Activated CD4-positive, alpha-beta T cell treated with anti-CD3 and anti-CD28 coated beads, Interleukin-2, amount 10 ng/mL, durations not matched to agents 24 days and 14 days (primary cell): ENCODE data around the gene PFN4. TPM values are rescaled to one million over a fixed set of nuclear protein-coding genes. Genes with fewer than 3 reads are reported as not detected.
"Not testable (repeated sequence)": the region's sequence is repeated elsewhere in the genome, so short reads cannot be mapped to it uniquely, and the experiment has no call there.

Experiments used
- DNase-seq: peaks from one replicate; pipeline ENCODE4 v3.0.0; 2022
- H3K27ac Mint-ChIP-seq: one replicate; pipeline ENCODE4 v1.8.0; 2022; ENCODE audit warnings: mild to moderate bottlenecking, mixed read lengths
- H3K27me3 Mint-ChIP-seq: one replicate; pipeline ENCODE4 v1.8.0; 2022; ENCODE audit warnings: mixed read lengths
- H3K36me3 Mint-ChIP-seq: one replicate; pipeline ENCODE4 v1.8.0; 2022; ENCODE audit warnings: low read depth, mild to moderate bottlenecking, mixed read lengths
- H3K4me1 Mint-ChIP-seq: one replicate; pipeline ENCODE4 v1.8.0; 2021; ENCODE audit warnings: mixed read lengths
- H3K4me3 Mint-ChIP-seq: one replicate; pipeline ENCODE4 v1.8.0; 2022; ENCODE audit warnings: mild to moderate bottlenecking, moderate library complexity, mixed read lengths
- H3K9me3 Mint-ChIP-seq: one replicate; pipeline ENCODE4 v1.8.0; 2021; ENCODE audit warnings: mixed read lengths
- intact Hi-C: fragments of 100-400 bp; cut with micrococcal nuclease; formaldehyde crosslinking; loops from one replicate; pipeline ENCODE4 v1.15.1; 2023
- total RNA-seq: library from RNA; stranded (reverse); gene quantifications from 2 replicates; pipeline ENCODE4 v1.2.3, GENCODE V29; 2022

Gene PFN4
- total RNA-seq, 1 donor from 2014 or later = 0.47 TPM

- intact Hi-C loops = no loop called here
- H3K36me3 Mint-ChIP-seq = no peaks in the 10 kb centered on the region
- DNase-seq = no peak
- peaks cover 18% of the 10 kb centered on the region for H3K4me1 Mint-ChIP-seq
- no peaks in the 10 kb centered on the region for H3K9me3 Mint-ChIP-seq
- H3K27ac Mint-ChIP-seq = no peak overlapping the region
- H3K4me3 Mint-ChIP-seq = no peak overlapping the region
- peaks cover 2% of the 10 kb centered on the region for H3K27me3 Mint-ChIP-seq
These were observed 2.8 kb upstream of the PFN4 start for GRCh38 chr2:24125956-24126355.

GRCh38 chr2:24123922-24124580 is 917 bp upstream of the PFN4 start:
- peak overlapping the region; percentile 81 for H3K4me3 Mint-ChIP-seq
- peaks cover 2% of the 10 kb centered on the region for H3K27me3 Mint-ChIP-seq
- intact Hi-C loops = loop anchor here (1.0 kb wide), 1 partner anchor 40 kb away; the partner anchor contains the start of gene TP53I3
- peaks cover 13% of the 10 kb centered on the region for H3K4me1 Mint-ChIP-seq
- H3K36me3 Mint-ChIP-seq = no peaks in the 10 kb centered on the region
- H3K27ac Mint-ChIP-seq = peak overlapping the region; percentile 75
- no peaks in the 10 kb centered on the region for H3K9me3 Mint-ChIP-seq
- DNase-seq = no peak

- Mint-ChIP-seq H3K4me3 (peak overlapping the region; percentile 78), H3K27ac (peak overlapping the region; percentile 66), H3K36me3 (no peaks in the 10 kb centered on the region), H3K27me3 (peaks cover 2% of the 10 kb centered on the region), H3K9me3 (no peaks in the 10 kb centered on the region), H3K4me1 (peaks cover 13% of the 10 kb centered on the region)
- intact Hi-C loops = loop anchor here (1.0 kb wide), 1 partner anchor 38 kb away; the partner anchor contains the start of gene TP53I3
- DNase-seq = no peak
These were observed 554 bp downstream of the PFN4 start for GRCh38 chr2:24122366-24123194.

DNA sequence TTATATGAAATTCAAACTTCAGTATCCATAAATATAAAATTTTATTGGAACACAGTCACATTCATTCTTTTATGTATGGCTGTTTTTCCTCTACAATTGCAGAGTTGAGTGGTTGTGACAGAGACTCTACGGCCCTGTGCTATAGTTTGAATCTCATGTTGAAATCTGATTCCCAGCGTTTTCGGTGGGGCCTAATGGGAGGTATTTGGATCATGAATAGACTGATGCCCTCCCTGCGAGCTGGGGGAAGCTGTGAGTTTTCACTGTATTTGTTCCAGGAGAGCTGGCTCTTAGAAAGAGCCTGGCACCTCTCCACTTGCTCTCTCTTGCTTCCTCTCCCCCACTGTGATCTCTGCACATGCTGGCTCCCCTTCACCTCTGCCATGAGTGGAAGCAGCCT is 1.7 kb downstream of the PFN4 start:
- Mint-ChIP-seq H3K27me3 (no peaks in the 10 kb centered on the region), H3K4me1 (peaks cover 13% of the 10 kb centered on the region), H3K9me3 (no peaks in the 10 kb centered on the region), H3K4me3 (no peak overlapping the region), H3K27ac (no peak overlapping the region), H3K36me3 (no peaks in the 10 kb centered on the region)
- no peak for DNase-seq
- intact Hi-C loops = no loop called here

DNA sequence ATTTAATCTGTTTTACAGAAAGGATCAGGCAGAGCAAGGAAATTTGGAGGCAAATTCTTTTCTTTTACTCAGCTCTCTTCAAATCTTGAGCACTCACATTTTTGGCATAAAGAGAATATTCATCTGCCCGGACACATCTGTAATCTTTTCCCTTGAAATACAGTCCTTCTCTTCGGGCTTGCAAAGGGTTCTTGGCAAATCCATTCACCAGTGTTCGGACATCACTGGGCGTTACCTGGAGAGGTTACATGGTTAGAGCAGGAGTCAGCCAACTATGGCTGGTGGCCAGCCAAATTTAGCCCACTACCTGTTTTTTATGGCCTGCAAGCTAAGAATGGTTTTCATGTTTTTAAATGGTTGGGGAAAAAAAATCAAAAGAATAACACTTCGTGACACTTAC is 2.1 kb downstream of the PFN4 start:
- no peaks in the 10 kb centered on the region for H3K36me3 Mint-ChIP-seq
- intact Hi-C loops = no loop called here
- no peak for DNase-seq
- no peaks in the 10 kb centered on the region for H3K27me3 Mint-ChIP-seq
- H3K4me3 Mint-ChIP-seq = no peak overlapping the region
- H3K27ac Mint-ChIP-seq = no peak overlapping the region
- peaks cover 13% of the 10 kb centered on the region for H3K4me1 Mint-ChIP-seq
- no peaks in the 10 kb centered on the region for H3K9me3 Mint-ChIP-seq

DNA sequence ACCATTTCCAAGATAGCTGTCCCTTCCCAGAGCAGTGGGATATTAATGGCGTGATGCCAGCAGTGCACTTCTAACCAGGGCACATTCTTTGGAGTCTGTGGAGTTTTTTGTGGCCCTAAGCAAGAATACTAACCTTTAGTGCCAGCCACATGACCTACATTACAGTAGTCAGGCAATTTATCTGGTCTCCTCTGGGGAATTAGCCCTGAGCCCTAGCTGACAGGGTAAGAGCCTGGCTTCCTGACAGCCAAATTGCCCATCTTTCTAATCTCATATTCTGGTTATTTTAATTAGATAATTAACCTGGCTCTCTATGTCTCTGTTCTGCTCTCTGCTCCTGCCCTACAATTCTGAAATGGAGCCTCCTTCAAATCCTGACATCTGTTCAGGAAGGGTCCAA is 5.2 kb downstream of the PFN4 start:
- H3K4me3 Mint-ChIP-seq = no peak overlapping the region
- peaks cover 4% of the 10 kb centered on the region for H3K4me1 Mint-ChIP-seq
- H3K27me3 Mint-ChIP-seq = no peaks in the 10 kb centered on the region
- no peaks in the 10 kb centered on the region for H3K36me3 Mint-ChIP-seq
- H3K27ac Mint-ChIP-seq = no peak overlapping the region
- intact Hi-C loops = no loop called here
- DNase-seq = no peak
- no peaks in the 10 kb centered on the region for H3K9me3 Mint-ChIP-seq

DNA sequence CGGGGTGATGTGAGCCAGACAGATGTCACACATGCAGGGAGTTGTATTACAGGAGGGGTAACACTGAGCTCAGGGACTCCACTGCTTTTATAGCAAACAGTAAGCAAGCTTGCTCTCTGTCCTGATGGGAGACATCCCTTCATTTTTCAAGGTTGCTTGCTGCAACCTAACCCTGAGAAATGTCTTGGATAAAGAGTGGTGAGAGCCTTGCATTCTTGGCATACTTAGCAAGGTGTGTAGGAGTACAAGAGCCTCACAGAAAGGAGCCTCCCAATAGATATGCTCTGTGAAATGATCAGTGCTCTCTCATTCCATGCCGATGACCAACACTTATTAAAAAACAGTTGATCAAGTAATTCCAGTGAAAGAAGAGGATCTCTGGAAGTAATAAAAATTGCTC is 8.1 kb downstream of the PFN4 start:
- no peaks in the 10 kb centered on the region for H3K27me3 Mint-ChIP-seq
- H3K4me3 Mint-ChIP-seq = no peak overlapping the region
- H3K27ac Mint-ChIP-seq = no peak overlapping the region
- intact Hi-C loops = no loop called here
- no peak for DNase-seq
- H3K4me1 Mint-ChIP-seq = no peaks in the 10 kb centered on the region
- H3K9me3 Mint-ChIP-seq = no peaks in the 10 kb centered on the region
- H3K36me3 Mint-ChIP-seq = no peaks in the 10 kb centered on the region

- Mint-ChIP-seq H3K4me3 (no peak overlapping the region), H3K36me3 (no peaks in the 10 kb centered on the region), H3K9me3 (peaks cover 24% of the 10 kb centered on the region), H3K27ac (no peak overlapping the region), H3K27me3 (peaks cover 6% of the 10 kb centered on the region), H3K4me1 (no peaks in the 10 kb centered on the region)
- DNase-seq = no peak
- intact Hi-C loops = no loop called here
These were observed 11.7 kb downstream of the PFN4 start for GRCh38 chr2:24111407-24111901.

GRCh38 chr2:24110660-24111303 is 12.4 kb downstream of the PFN4 start:
- Mint-ChIP-seq H3K4me3 (no peak overlapping the region), H3K4me1 (no peaks in the 10 kb centered on the region), H3K36me3 (no peaks in the 10 kb centered on the region), H3K27me3 (peaks cover 6% of the 10 kb centered on the region), H3K9me3 (peaks cover 27% of the 10 kb centered on the region), H3K27ac (no peak overlapping the region)
- no peak for DNase-seq
- intact Hi-C loops = no loop called here

GRCh38 chr2:24109431-24109830 is 13.7 kb downstream of the PFN4 start:
- H3K27ac Mint-ChIP-seq, H3K36me3 Mint-ChIP-seq, H3K4me3 Mint-ChIP-seq, intact Hi-C loops, H3K27me3 Mint-ChIP-seq, DNase-seq, H3K4me1 Mint-ChIP-seq: not testable (repeated sequence)
- H3K9me3 Mint-ChIP-seq = peaks cover 27% of the 10 kb centered on the region

DNA sequence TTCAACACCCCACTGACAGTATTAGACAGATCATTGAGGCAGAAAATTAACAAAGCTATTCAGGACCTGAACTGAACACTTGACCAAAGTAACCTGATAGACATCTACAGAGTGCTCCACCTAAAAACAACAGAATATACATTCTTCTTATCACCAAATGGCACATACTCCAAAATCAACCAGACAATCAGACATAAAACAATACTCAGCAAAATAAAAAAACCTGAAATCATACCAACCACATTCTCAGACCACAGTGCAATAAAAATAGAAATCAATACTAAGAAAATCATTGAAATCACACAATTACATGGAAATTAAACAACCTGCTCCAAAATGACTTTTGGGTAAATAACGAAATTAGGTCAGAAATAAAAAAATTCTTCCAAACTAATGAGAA is 15.8 kb downstream of the PFN4 start:
- Mint-ChIP-seq H3K4me3 (no peak overlapping the region), H3K4me1 (no peaks in the 10 kb centered on the region), H3K9me3 (peaks cover 30% of the 10 kb centered on the region), H3K36me3 (no peaks in the 10 kb centered on the region), H3K27me3 (peaks cover 6% of the 10 kb centered on the region), H3K27ac (no peak overlapping the region)
- DNase-seq = no peak
- intact Hi-C loops = no loop called here

GRCh38 chr2:24106786-24107185 is 16.3 kb downstream of the PFN4 start:
- no peak overlapping the region for H3K4me3 Mint-ChIP-seq
- peaks cover 6% of the 10 kb centered on the region for H3K27me3 Mint-ChIP-seq
- no peaks in the 10 kb centered on the region for H3K36me3 Mint-ChIP-seq
- H3K27ac Mint-ChIP-seq = no peak overlapping the region
- intact Hi-C loops = no loop called here
- no peaks in the 10 kb centered on the region for H3K4me1 Mint-ChIP-seq
- no peak for DNase-seq
- peaks cover 30% of the 10 kb centered on the region for H3K9me3 Mint-ChIP-seq

DNA sequence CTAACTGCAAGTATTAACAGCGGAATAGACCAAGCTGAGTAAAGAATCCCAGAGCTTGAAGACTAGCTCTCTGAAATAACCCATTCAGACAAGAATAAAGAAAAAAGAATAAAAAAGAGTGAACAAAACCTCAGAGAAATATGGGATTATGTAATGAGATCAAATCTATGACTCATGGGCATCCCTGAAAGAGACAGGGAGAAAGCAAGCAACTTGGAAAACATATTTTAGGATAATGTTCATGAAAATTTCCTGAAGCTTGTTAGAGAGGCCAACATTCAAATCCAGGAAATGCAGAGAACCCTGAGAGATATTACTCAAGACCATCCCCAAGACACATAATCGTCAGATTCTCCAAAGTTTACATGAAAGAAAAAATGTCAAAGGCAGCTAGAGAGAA is 17.3 kb downstream of the PFN4 start:
- Mint-ChIP-seq H3K27me3 (peaks cover 6% of the 10 kb centered on the region), H3K4me3 (no peak overlapping the region), H3K27ac (no peak overlapping the region), H3K36me3 (no peaks in the 10 kb centered on the region), H3K9me3 (peaks cover 30% of the 10 kb centered on the region), H3K4me1 (no peaks in the 10 kb centered on the region)
- intact Hi-C loops = no loop called here
- DNase-seq = no peak

- Mint-ChIP-seq H3K9me3 (peaks cover 33% of the 10 kb centered on the region), H3K4me1 (no peaks in the 10 kb centered on the region), H3K27me3 (peaks cover 6% of the 10 kb centered on the region), H3K27ac (no peak overlapping the region), H3K36me3 (peaks cover 2% of the 10 kb centered on the region), H3K4me3 (no peak overlapping the region)
- intact Hi-C loops = no loop called here
- no peak for DNase-seq
These were observed 18.2 kb downstream of the PFN4 start for GRCh38 chr2:24104906-24105305.
